Heart right ventricle (tissue), 16 donors: ENCODE measurements around the gene CEP68. TPM values are rescaled to one million over a fixed set of nuclear protein-coding genes. Genes with fewer than 3 reads are reported as not detected.

Source experiments
- ATAC-seq, 8 donors: fragments of 200-7000 bp; cut with Tn5 transposase; one replicate each; pipeline ENCODE4 v1.9.1; 2020; ENCODE audit warnings: mild to moderate bottlenecking in 8 of 8, moderate library complexity in 8 of 8, moderate number of reproducible peaks in 1 of 8
- DNase-seq, 2 donors: peaks; one replicate each; pipeline ENCODE4 v3.0.0-alpha.2; 2020
- H3K27ac ChIP-seq, 10 donors: fragments of 200-600 bp; sonication (generic) in 2 of 10; one replicate each; pipeline versions ENCODE4 v1.5.0 to v1.8.0; 2020 to 2022; ENCODE audit warnings: mild to moderate bottlenecking in 3 of 10
- H3K27me3 ChIP-seq, 7 donors: fragments of 200-600 bp; one replicate each; pipeline ENCODE4 v1.8.0; 2021 to 2022; ENCODE audit warnings: mild to moderate bottlenecking in 2 of 7
- H3K36me3 ChIP-seq, 9 donors: fragments of 200-600 bp; sonication (generic) in 1 of 9; one replicate each; pipeline versions ENCODE4 v1.5.0 to v1.8.0; 2020 to 2022; ENCODE audit warnings: mild to moderate bottlenecking in 2 of 9
- H3K4me1 ChIP-seq, 9 donors: fragments of 200-600 bp; sonication (generic) in 1 of 9; one replicate each; pipeline versions ENCODE4 v1.5.0 to v1.8.0; 2020 to 2022; ENCODE audit warnings: mild to moderate bottlenecking in 4 of 9
- H3K4me3 ChIP-seq, 10 donors: fragments of 200-600 bp; sonication (generic) in 2 of 10; one replicate each; pipeline versions ENCODE4 v1.5.0 to v1.8.0; 2020 to 2022; ENCODE audit warnings: mild to moderate bottlenecking in 7 of 10, moderate library complexity in 2 of 10
- H3K9me3 ChIP-seq, 11 donors: fragments of 200-600 bp in 10 of 11; sonication (generic) in 2 of 11; one replicate each; pipeline versions ENCODE4 v1.5.0 to v1.8.0; 2013 to 2022; ENCODE audit warnings: mild to moderate bottlenecking in 2 of 11, control low read depth in 1 of 11, moderate library complexity in 1 of 11
- CTCF ChIP-seq, 9 donors: fragments of 200-600 bp; sonication (generic) in 2 of 9; IDR thresholded peaks; one replicate each; pipeline versions ENCODE4 v1.5.0 to v1.8.0; 2021 to 2022; ENCODE audit warnings: antibody characterized with exemption in 9 of 9, mild to moderate bottlenecking in 5 of 9, moderate library complexity in 1 of 9
- WGBS, 2 donors: extraction: QIAGEN DNeasy Blood & Tissue Kit; methylation state at CpG; one replicate each; pipeline ENCODE4 v1.1.7; 2013; ENCODE audit warnings: inconsistent platforms in 1 of 2; 5-methylcytosine and 5-hydroxymethylcytosine counted together
- intact Hi-C, 10 donors: fragments of 100-400 bp; cut with DNase I; formaldehyde crosslinking; loops; one replicate each; pipeline versions ENCODE4 v1.11.1 to v1.14.2; 2022
- polyA plus RNA-seq, 2 donors: library from polyadenylated mRNA; stranded (reverse); fragments of 200-250 nt; gene quantifications; one replicate each; pipeline ENCODE4 v1.2.3, GENCODE V29; 2013
- total RNA-seq, 10 donors: library from RNA; stranded (reverse); fragmentation: NEBNext Ultra II Directional in 3 of 10; extraction: Animal tissue kit (Norgen Biotek cat#: 25700) in 3 of 10; gene quantifications; one replicate each; pipeline versions ENCODE4 v1.2.1 to v1.2.4, GENCODE V29; 2021 to 2023
- donor health status: Arrhythmogenic right ventricular cardiomyopathy.
- donor health status: ischemic (EF 13 %, LVEDD 7.1; RV severe dilation, severe dysfunction).
- donor health status: healthy with polysubstance abuse.
- donor health status: DM: no; HTN: yes; CAD: no.
- donor health status: DM: no; HTN: no; CAD: no.
- donor health status: ischemic (EF 25% LVEDD 6.9; RV normal size, moderate dysfunction).
- donor health status: ischemic (EF 25% LVEDD 5.7; RV mildly dilated, moderate dysfunction).
- donor health status: healthy.
- donor health status: DM: yes; HTN: yes; CAD: no.
- donor health status: Ischemic cardiomyopathy.
- donor health status: ischemic (EF 35%, LVEDD 5.7; RV mildly dilated, moderate dysfunction).
- donor health status: nonischemic (EF 11% LVEDD 7.7; RV severe dilation, severe dysfunction).
- donor health status: DM: yes; HTN: yes; CAD: no.
- donor health status: PGD.
- donor health status: ischemic (EF 29% LVEDD 5.4; RV normal size, mild dysfunction).
- donor health status: nonischemic (EF 23%, LVEDD 6.1; RV moderate dilation, normal function).

The CEP68 gene
- total and polyA plus RNA-seq, 12 donors = 4.3 to 28.4 (median 19.9) TPM

GRCh38 chr2:65020943-65021528, 35.2 kb upstream of the CEP68 start:
- DNase-seq = no peak
- intact Hi-C loops = no loop called here
- no peak for ATAC-seq
- Histone ChIP-seq H3K27ac (no peak overlapping the region), H3K4me1 (peaks cover 0 to 37% (median 11%) of the 10 kb centered on the region in 9 donors), H3K27me3 (no peaks in the 10 kb centered on the region), H3K36me3 (peaks cover 0 to 76% (median 9%) of the 10 kb centered on the region in 9 donors), H3K9me3 (no peaks in the 10 kb centered on the region), H3K4me3 (no peak overlapping the region)
- no peak for TF ChIP-seq CTCF (IDR thresholded peaks at IDR 0.05)
- WGBS, 2 donors = 81 to 83% methylated on average over 11 of the region's 11 CpGs

- no peak for TF ChIP-seq CTCF (IDR thresholded peaks at IDR 0.05)
- ATAC-seq (no peak), DNase-seq (no peak)
- WGBS, 2 donors = 67 to 72% methylated on average over 4 of the region's 4 CpGs
- intact Hi-C loops = no loop called here
- Histone ChIP-seq H3K4me1 (peaks cover 0 to 36% (median 10%) of the 10 kb centered on the region in 9 donors), H3K27ac (no peak overlapping the region), H3K27me3 (no peaks in the 10 kb centered on the region), H3K4me3 (no peak overlapping the region), H3K9me3 (no peaks in the 10 kb centered on the region), H3K36me3 (peaks cover 0 to 70% (median 6%) of the 10 kb centered on the region in 9 donors)
These were observed 34.5 kb upstream of the CEP68 start for GRCh38 chr2:65021709-65022108.

- Histone ChIP-seq H3K27me3 (no peaks in the 10 kb centered on the region), H3K27ac (no peak overlapping the region), H3K4me1 (peaks cover 0 to 31% (median 6%) of the 10 kb centered on the region in 9 donors), H3K4me3 (no peak overlapping the region), H3K9me3 (no peaks in the 10 kb centered on the region), H3K36me3 (peaks cover 0 to 65% (median 6%) of the 10 kb centered on the region in 9 donors)
- TF ChIP-seq CTCF (IDR thresholded peaks at IDR 0.05) = no peak
- DNase-seq (no peak), ATAC-seq (no peak)
- WGBS, 2 donors = 92% methylated on average over 6 of the region's 6 CpGs
- intact Hi-C loops = no loop called here
These were observed 34.0 kb upstream of the CEP68 start for GRCh38 chr2:65022189-65022588.

GRCh38 chr2:65023742-65024141, 32.5 kb upstream of the CEP68 start:
- ATAC-seq = no peak
- DNase-seq = no peak
- H3K27me3 ChIP-seq = no peaks in the 10 kb centered on the region
- H3K4me3 ChIP-seq = no peak overlapping the region
- intact Hi-C loops = no loop called here
- H3K9me3 ChIP-seq = no peaks in the 10 kb centered on the region
- TF ChIP-seq CTCF (IDR thresholded peaks at IDR 0.05) = no peak
- H3K4me1 ChIP-seq = peaks cover 0 to 31% (median 6%) of the 10 kb centered on the region in 9 donors
- no peak overlapping the region for H3K27ac ChIP-seq
- H3K36me3 ChIP-seq = peaks cover 0 to 52% (median 6%) of the 10 kb centered on the region in 9 donors
- 92 to 96% methylated on average over 8 of the region's 8 CpGs for WGBS, 2 donors
